Measurements from ENCODE around the gene PRKCI.

The PRKCI gene

DNA sequence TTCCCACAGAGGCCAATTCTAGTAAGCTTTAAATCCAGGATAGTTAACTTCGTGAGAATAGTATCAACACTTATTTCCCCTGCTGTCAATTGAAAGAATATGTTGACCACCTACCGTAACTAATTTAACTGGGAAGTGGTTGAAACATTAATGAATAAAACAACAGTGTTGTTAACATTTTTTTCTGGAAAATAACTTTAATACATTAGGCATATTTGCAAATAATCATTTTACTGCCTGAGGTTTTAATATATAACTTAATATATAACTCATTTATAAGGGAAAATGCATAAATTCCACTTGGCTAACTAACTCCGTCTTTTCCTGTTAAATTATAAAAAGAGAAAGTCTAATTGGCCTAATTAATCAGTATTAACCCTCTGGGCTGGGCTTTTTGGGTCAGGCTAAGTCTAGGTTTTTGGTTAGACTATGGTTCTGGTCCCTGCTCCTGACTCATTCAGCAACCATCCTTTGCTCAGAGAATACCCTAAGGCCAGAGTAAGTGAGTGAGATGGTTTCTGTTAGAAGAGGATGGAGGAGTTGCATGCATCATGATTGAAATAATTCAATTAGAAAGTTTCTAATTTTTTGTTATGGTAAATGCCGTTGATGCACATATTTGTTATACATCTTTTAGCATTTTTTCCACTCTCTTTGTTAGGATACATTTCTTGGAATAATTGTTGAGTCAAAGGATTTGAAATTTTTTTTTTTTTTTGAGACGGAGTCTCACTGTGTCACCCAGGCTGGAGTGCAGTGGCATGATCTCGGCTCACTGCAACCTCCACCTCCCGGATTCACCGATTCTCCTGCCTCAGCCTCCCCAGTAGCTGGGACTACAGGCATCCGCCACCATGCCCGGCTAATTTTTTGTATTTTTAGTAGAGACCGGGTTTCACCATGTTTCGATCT, 124.5 kb downstream of the PRKCI start:
- DNase-seq = no peak

DNA sequence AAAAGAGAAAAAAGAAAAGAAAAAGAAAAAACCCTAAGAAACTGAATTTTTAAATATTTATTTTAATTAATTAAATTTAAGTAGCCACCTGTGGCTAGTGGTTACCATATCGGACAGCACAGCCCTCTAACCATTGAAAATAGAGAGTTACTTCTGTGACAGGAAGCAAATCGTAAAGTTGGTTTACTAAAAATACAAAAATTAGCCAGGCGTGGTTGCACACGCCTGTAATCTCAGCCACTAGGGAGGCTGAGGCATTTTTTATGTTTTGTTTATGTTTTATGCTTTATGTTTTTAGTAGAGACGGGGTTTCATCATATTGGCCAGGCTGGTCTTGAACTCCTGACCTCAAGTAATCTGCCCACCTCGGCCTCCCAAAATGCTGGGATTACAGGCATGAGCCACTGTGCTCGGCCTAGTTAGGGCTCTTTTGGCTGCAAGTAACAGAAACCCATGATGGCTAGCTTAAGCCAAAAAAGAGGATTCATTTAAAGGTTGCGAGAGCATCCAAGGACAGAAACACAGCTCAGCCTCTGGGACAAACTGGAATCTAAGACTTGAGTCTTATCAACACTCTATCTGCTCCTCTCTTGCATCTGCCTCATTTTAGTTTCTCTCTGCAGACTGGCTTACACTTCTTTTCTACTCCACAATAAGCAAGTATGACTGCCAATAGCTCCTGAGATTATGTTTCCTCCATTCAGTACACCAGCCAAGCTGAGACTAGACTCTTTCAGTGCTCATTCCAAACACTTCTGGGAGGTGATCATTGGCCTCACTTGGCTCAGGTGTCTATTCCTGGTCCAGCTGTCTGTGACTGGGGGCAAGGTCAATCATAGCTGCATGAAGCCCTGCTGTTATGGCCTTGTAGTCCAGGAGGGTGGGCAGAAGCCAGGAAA, 128.5 kb downstream of the PRKCI start:
- no peak for DNase-seq

DNA sequence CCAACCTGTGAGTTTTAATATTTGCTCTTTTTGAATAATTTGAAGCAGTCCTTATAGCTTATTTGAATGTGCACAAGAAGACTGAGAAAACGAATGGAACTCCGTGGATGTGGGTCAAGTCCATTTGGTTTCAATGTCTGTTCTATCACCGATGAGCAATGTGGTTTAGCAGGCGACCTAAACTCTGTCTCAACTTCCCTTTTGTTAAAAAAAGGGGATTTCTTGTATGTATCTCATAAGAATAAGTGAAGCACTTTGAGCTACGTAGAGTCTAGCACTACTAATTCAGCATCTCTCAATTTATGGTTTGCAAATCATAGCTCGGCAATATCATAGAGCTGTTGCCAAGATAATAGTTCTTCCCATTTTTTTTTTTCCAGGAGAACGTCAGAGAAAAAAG, 130.7 kb downstream of the PRKCI start:
- no peak for DNase-seq

- DNase-seq = no peak
Measured at GRCh38 chr3:170353485-170353884, 131.3 kb downstream of the PRKCI start.

DNA sequence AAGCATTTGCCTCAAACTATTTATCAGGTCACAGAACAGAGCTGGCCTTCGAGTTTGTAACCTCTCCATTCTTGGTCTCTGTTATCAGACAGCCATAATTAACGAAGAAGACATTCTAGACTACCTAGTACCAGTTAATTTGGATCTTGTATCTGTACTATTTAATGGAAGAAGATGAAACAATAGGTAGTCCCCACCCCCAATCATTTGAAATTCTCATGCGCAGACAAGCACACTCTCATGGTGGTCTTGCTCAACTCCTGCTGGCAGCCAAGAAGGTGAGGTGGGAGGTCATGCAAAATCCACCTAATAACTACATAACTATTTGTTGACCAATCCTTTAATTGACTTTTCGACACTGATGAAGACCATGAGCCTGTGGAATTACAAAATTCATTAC, 132.5 kb downstream of the PRKCI start:
- no peak for DNase-seq
